Measurements from ENCODE around the gene ATXN1.
"Not testable (repeated sequence)": the region's sequence is repeated elsewhere in the genome, so short reads cannot be mapped to it uniquely, and the experiment has no call there.

ATXN1 gene

DNA sequence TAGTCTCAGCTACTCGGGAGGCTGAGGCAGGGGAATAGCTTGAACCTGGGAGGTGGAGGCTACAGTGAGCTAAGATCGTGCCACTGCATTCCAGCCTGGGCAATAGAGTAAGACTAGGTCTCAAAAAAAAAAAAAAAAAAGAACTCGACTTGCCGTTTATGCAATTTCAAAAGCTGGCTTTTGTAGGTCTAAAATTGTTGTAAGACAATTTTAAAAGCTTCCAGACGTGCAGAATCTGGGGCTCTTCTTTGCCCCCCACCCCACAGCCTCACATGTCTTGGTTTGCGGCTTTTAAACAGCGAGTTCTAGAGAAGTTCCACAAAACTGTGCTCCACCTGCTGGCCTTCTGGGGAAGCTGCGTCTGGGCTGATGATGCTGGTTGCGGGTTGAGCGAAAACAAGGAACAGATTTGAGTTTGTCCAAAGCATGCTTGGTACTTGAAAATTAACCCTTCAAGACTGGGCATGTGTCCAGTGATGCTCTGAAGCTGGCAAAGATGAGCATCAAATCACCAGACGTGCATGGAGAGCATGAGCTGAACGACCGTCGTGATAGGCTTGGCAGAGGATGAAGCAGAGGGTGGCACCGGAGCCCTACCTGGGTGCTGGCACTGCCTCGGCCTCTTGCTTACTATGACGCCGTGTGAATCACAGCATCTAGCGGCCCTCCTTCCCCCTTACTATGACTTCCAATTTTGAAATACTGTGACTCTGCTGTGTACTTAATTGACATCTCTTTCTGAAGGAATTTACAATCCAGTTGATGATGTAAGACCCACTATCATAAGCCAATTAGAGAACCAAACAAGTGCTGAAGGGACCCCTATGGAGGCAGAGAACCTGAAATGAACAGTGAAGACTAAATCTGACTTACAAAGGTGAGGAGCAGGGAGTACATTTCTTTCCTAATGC lies 351.5 kb downstream of the ATXN1 start:
- ATAC-seq (peak; percentile 42), DNase-seq (peak; percentile 52)

DNA sequence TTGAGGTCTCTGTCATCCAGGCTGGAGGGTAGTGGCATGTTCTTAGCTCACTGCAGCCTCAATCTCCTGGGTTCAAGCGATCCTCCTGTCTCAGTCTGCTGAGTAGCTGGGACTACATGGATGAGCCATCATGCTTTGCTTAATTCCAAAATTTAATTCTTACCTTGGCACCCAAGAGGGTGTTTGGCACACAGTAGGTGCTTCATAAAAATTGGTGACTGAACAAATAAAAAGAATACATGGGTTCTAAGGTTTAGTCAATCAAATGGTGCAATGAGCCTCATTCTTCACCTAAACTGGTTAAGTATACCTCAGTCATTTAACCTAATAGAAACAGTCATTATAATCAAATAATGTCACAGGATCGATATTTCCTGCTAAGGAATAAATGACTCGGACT lies 352.5 kb downstream of the ATXN1 start:
- ATAC-seq = no peak

DNA sequence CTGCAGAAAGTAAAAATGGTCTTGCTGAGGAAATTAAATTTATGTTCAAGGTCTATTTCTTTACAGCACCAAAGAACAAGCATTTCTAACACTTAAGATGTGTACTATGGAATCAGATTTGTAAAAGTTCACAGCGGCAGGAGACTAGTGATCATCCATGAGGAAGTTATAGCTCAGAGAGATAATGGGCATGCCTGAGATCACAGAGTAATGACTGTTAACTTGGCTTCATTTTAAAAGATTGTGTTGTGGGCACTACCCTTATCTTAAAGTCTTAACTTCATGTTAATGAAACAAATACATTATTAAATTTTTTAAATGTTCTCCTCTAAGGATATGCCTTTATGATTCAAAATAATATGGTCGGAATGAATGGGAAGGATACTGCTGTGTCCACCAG lies 354.3 kb downstream of the ATXN1 start:
- ATAC-seq (no peak), DNase-seq (no peak)

More for the DNA sequence above, 352.5 kb downstream of the ATXN1 start:
- DNase-seq = no peak

DNA sequence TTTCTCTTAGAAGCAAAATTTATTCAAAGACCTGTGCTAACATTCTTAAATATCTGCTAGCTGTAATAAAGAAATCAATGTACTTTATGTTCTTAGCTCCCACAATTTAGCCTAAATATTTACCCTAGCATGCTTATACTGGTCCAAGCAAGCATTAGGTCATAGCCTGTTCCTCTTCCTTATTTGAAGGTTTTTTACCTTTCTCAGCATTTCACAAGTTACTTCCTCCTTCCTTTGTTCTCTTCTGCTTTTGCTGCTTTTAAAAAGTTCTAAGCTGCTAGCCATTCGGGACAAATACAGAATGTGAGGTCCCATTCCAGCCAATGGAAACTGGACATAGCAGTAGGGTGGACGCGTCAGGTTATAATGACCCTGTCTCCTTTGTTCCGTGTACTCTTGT lies 354.7 kb downstream of the ATXN1 start:
- not testable (repeated sequence) for ATAC-seq, DNase-seq

DNA sequence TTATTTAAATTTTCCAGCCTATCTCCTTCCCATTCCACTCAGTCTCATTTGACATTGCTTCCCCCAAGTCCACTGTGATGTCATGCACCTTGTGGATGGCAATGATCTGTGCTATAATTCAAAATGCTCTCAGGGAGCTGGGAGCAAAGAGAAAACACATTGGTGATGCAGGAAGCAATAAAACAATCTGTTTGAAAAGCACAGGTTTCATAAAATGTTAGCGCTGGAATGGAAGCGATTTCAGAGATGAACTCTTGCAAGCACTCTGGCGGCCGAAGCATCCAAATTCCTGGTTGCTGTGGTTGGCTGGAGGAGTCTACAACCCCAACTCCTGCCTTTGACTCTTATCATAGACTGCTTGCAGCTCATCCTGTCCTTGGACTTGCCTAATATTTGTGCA lies 355.9 kb downstream of the ATXN1 start:
- DNase-seq (no peak), ATAC-seq (no peak)

DNA sequence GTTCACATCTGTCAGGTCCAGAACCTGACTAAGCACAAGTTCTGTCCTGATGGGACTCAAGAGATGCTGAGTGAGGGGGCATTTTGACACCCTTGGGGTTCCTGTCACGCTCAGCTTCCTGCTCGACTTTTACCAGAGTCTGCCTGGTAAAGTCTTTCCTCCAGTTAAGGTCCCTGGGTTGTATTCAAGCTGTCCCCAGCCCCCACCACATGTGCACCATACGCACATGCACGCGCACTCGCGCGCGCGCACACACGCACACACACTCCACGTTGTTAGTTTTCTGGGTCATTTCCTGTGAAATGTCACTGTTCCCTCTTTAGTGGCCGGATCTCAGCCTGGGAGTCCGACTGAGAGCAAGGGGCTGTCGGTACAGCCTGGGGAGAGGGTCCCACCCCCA lies 356.8 kb downstream of the ATXN1 start:
- ATAC-seq (no peak), DNase-seq (no peak)

DNA sequence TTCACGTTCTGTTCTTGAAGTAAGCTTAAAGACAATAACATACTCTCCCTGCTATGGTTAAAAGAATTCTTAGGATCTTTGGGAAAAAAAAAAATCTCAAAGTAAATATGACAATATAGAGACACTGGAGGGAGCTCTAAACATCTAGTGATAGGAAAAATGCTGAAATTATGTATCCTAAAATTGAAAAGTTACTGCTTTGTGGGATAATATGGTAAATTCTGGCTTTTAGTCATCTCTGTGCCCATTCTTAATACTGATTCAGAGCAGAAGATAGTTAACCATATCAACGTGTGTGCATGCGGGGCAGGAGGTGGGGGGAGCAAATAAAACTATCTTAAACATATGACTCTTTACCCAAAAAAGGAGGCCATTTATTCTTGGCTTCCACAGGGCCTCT lies 357.4 kb downstream of the ATXN1 start:
- ATAC-seq (no peak), DNase-seq (no peak)

DNA sequence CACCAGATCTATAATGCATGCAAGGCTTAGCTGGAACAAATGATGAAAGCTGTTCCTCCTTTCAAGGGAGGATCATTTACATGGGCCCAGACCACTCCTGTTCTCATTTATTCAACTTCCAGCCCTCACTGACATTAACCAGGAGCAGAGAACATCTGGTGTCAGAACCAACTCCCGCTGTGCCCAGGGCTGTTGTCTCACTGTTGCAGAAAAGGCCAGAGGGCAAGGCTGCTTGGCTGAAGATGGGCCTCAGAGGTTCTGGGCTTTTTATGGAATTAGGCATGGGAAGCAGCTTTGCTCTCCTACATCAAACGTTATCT lies 358.7 kb downstream of the ATXN1 start:
- ATAC-seq (peak; percentile 40), DNase-seq (no peak)

DNA sequence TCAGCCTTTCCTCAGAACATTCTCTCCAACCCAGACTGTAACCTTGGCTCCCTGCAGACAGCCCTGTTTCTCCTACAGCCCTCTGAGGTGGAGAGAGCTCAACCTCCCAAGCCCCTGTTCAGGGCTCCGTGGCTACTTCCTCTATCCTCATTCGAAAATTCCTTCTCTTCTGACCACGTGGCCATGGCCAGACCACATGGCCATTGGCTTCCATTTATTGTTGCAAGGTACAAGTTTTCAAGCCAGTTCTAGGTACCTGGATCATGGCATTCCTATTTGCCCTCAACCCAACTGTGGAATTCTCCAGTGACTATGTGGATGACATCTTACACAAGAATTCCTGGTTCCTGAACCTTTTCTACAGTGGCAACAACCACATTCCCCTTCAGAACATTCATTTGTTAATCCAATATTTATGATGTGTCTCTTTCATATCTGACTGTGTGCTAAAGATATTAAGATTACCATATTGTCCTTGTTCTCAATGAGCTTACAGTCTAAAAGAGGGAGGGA lies 361.0 kb downstream of the ATXN1 start:
- DNase-seq = no peak
- ATAC-seq = no peak

DNA sequence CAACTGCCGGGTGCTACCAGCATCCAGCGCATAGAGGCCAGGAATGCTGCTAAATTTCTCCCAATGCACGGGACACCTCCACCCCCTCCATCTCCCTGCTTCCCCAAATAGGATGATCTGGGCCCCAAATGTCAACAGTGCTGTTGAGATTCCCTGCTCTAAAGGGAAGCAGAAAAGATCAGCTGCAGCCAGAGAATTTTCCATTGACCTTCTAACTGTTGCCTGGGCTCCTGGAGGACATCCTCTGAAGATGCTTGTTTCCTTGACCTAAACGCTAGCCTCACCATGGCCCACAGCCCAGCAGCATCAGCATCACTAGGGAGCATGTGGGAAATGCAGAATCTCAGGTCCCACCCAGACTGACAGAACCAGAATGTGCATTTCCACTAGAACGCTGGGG lies 361.6 kb downstream of the ATXN1 start:
- ATAC-seq (no peak), DNase-seq (no peak)

DNA sequence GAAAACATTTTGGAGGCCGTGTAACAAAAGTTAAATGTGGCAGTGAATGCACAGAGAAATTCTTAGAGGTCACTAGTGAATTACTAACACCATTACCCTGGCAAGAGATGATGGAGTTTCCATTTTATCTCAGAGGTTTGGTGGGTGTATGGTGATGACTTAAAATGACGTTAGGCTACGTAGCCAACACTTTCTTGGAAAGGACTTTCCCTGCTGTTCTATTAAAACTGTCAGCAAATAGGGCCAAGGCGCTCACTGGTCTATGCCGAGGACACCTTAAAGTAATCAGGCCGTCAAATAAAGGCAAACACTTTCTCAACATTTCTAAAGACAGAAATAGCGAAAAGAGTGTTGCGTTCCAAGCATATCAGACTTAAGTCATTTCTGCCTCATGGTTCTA lies 362.1 kb downstream of the ATXN1 start:
- ATAC-seq (no peak), DNase-seq (no peak)

DNA sequence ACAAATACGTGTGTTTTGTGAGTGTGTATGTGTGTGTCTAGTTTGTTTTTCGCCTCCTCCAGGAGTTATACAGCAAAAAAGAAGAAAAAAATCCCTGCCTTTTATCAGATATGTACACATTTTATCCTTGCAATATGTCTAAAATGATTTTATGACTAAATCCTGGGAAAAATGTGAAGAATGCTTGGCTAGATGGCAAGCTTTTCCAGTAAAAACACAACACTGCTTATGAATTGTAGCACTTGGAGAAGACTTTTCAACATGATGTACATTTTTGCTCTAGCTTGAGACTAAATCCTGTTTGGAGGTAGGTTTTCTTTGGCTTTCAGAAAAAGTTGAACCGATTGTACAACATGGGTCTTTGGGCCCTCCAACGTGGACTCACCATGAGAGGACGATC lies 362.7 kb downstream of the ATXN1 start:
- no peak for ATAC-seq
- no peak for DNase-seq

DNA sequence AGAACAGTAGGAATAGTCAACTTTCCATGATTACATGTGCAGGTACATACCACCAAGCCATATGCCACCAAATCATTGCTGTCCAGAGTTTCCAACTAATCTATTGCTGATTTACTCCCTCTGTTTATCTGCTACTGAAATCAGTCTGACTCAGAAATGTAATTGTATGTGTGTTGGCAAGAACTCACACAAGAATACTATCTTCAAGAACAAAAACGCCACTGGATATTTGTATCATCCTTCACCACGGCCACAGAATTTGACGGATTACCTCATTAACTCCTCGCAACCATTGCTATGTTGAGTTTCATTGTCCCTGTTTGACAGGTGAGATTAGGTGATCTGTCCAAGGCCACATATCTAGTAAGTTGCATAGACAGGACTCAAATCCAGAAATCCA lies 363.6 kb downstream of the ATXN1 start:
- ATAC-seq = no peak
- no peak for DNase-seq

DNA sequence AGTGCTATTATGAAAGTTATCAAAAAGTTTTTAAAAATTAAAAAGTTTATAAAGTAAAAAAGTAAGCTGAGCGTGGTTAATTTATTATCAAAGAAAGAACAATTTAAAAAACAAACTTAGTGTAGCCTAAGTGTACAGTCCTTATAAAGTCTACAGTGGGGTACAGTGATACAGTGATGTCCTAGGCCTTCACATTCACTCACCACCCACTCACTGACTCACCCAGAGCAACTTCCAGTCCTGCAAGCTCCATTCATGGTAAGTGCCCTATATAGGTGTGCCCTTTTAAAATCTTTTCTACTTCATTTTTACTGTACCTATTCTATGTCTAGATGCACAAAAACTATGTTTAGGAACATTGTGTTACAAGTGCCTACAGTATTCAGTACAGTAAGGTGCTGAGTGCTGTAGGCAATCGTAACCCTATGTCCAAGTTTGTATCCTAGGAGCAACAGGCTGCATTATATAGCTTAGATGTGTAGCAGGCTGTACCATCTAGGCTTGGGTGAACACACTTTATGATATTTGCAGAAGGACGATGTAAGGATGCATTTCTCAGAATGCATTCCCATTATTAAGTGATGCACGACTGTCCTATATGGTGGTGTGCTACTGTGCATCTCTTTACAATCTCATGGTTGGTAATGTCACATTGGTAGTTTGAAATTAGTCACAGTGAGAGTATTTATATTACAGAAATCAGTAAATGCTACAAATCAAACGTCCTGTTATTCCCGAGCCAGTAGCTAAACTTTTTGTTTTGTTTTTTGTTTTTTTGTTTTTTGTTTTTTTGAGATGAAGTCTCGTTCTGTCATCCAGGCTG lies 364.6 kb downstream of the ATXN1 start:
- DNase-seq = no peak
- ATAC-seq = peak; percentile 36

DNA sequence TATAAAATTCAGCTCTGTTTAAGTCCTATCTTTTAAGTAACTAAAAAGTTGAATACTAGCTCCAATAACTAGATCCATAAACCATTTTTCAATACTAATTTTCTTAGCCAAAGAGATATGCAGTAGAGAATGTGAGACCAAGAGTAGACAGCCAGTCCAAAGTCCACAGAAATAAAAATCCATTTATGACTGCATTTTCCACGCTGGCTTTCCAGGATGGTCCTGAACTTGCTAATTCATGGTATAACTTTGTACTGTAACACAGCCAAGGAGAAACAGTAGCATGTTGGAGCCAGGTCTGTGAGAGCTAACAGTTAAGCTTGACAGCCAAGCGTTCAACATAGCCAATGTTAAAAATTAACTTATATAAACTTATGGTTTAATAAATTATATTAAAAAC lies 366.6 kb downstream of the ATXN1 start:
- DNase-seq (no peak), ATAC-seq (no peak)

DNA sequence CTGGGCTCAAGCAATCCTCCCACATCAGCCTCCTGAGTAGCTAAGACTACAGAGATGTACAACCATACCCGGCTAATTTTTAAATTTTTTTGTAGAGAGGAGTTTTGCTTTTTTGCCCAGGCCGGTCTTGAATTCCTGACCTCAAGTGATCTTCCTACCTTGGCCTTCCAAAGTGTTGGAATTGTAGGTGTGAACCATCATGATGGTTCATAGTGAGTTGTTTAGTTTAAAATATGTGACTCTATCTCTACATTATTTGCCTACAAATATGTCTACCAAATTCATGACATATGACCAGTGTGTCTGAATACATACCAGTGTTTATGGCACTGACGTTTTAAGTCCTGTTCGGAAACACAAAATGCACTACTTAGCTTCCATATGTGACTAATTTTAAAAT lies 367.9 kb downstream of the ATXN1 start:
- DNase-seq (no peak), ATAC-seq (no peak)

DNA sequence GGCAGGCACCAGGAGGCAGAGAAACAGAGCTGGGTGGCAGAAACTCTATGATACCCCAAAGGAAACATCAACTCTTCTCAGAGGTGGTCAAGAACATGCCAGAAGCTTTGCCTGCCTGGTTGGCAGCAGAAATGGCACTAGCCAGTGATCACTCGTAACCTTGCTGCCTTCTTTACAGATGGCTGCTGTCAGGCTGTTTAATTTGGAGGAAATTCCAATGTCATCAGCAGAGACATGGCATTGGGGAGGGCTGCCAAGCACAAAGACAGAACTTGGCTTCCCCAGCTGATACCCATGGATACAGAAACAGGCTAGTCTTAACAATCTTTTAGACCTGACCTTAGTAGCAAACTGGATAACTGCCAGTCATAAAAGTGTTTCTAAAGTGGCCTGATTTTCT lies 369.2 kb downstream of the ATXN1 start:
- DNase-seq (no peak), ATAC-seq (no peak)

DNA sequence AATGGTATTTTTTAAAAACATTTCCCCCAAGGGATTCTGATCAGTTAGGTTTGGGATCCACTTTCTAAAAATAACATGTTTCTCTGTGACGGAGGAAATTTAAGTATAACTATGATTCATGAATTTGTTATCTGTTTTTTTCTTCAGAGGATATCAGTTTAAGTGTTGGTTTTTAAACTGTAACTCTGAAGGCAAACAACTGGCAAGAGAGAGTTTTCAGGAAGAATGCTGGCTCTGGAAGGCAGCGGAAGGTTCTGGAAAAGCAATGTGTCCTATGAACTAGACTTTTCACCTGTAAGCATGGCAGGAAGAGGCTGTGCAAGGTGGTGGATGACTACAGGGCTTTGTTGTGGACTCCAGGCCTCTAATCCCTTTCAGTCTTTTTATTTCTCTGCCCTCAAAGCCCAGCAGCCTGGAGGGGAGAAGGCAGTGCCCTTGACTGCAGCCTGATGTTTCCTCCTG lies 369.8 kb downstream of the ATXN1 start:
- DNase-seq = no peak
- no peak for ATAC-seq

DNA sequence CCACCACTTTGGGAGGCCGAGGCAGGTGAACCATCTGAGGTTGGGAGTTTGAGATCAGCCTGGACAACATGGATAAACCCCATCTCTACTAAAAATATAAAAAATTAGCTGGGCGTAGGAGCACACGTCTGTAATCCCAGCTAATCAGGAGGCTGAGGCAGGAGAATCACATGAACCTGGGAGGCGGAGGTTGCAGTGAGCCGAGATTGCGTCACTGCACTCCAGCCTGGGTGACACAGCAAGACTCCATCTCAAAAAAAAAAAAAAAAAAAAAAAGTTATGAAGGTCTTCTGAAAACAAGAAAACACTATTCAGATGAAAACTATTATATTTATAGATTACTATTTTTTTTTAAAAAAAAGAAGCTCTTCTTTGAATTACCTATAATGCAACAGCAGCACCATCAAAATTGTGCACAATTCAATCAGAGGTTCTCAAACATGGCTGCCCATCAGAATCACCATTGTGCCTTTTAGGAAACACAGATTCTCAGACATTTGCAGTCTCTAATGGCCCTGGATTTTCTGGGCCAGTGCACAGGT lies 370.3 kb downstream of the ATXN1 start:
- not testable (repeated sequence) for DNase-seq, ATAC-seq

DNA sequence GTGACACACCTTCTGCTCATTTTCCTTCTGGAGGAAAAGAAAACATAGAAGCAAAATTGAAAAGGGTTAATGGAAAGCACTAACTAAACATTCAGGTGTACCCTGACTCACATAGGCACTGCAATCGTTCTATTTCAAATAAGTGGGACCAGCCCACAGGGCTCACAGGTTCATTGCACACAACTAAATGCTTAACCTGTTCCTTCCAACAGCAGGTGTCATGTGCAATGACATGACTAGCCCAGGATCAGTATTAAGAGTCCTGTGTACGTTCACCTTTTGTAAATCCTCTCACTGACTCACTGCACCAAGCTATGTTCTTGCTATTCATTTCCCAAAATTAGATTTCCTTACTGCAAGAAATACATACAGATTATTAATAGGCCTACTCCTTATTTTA lies 371.6 kb downstream of the ATXN1 start:
- ATAC-seq = no peak
- DNase-seq = no peak

DNA sequence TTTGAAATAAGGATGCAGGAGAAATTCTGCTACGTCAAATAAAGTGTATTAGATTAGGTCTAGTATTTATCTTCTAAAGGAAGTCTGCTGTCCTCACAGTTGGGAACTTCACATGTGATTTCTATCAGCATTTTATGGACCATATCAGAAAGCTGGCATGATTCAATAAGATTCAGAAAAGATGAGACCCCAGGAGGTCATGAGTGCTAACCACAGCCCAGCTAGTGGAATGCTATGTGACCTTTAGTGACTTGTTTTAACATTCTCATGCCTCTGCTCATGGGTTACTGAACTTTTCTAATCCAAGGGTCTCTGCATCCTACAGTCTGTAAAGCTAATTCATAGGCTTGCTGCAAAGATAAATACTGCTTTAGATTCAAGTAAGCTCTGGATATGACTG lies 372.8 kb downstream of the ATXN1 start:
- no peak for ATAC-seq
- no peak for DNase-seq

DNA sequence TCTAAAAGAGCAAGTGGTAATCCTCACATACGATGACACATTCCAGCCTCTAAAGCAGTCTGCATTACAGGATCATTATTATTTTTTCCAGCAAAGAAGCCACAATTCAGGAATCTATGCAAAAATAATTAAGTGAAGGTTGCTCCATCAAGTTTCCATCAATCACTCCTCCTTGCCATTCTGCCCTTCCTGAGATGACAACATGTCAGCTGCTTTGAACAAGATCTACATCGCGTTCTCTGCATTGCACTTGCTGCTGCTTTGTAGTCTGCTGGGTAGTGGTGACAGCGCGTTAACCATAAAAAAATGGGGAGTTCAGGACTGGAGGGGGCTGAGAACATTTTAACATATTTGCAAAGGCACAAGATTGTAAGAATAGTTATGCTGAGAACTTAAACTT lies 375.2 kb downstream of the ATXN1 start:
- ATAC-seq = no peak

DNA sequence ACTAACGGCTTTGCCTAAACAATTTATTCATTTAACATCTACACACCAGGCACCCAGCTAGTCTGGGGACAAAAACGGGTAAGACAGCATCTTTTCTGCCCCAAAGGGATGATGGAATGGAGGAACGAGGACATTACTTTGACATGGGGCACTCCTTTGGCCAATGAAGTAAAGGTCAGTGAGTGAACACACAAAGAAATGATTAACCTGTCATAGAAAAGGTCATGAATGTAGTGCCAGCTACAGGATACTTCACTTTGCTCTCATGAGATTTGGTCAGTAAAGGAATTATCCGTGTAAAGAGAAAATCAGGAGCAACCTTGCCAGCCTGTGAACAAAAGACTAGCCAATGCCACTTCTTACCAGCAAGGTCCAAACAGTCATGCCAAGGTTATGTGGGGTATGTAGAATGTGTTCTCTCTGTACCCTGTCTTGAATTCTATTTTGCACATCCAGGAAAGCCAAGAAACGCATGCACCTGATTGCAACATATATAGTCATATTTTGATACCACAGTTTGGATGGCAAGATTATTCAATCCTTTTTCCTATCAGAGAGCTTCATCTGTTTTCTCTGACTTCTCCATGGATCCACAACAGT lies 377.6 kb downstream of the ATXN1 start:
- DNase-seq (no peak), ATAC-seq (no peak)

More for the DNA sequence above, 375.2 kb downstream of the ATXN1 start:
- DNase-seq = no peak
